DMS79 (cell line): Measurements from ENCODE around the gene KCNIP3.

Source experiments
- DNase-seq: peaks from one replicate; lab custom pipeline; 2025; lab: John Stamatoyannopoulos, UW

KCNIP3 gene

GRCh38 chr2:95275151-95275515, 22.0 kb upstream of the KCNIP3 start:
- DNase-seq, result no peak

- no peak for DNase-seq
Measured at GRCh38 chr2:95275601-95276243, 21.4 kb upstream of the KCNIP3 start.

GRCh38 chr2:95276244-95276887, 20.8 kb upstream of the KCNIP3 start:
- DNase-seq, result no peak

- DNase-seq, result no peak
Measured at GRCh38 chr2:95276888-95277245, 20.3 kb upstream of the KCNIP3 start.

- DNase-seq, result no peak
Measured at GRCh38 chr2:95277246-95277906, 19.8 kb upstream of the KCNIP3 start.

- DNase-seq, result no peak
Measured at GRCh38 chr2:95278051-95278471, 19.1 kb upstream of the KCNIP3 start.

GRCh38 chr2:95278637-95279225, 18.4 kb upstream of the KCNIP3 start:
- no peak for DNase-seq

- no peak for DNase-seq
Measured at GRCh38 chr2:95279435-95280035, 17.6 kb upstream of the KCNIP3 start.

GRCh38 chr2:95281071-95281470, 16.1 kb upstream of the KCNIP3 start:
- DNase-seq, result no peak

- DNase-seq, result no peak
Measured at GRCh38 chr2:95281786-95282185, 15.4 kb upstream of the KCNIP3 start.

- DNase-seq, result no peak
Measured at GRCh38 chr2:95282458-95282857, 14.7 kb upstream of the KCNIP3 start.

GRCh38 chr2:95283562-95283961, 13.6 kb upstream of the KCNIP3 start:
- DNase-seq, result no peak

- no peak for DNase-seq
Measured at GRCh38 chr2:95284886-95285541, 12.1 kb upstream of the KCNIP3 start.

GRCh38 chr2:95285542-95285932, 11.6 kb upstream of the KCNIP3 start:
- no peak for DNase-seq

- DNase-seq, result no peak
Measured at GRCh38 chr2:95287336-95287735, 9.8 kb upstream of the KCNIP3 start.

- no peak for DNase-seq
Measured at GRCh38 chr2:95287806-95288205, 9.3 kb upstream of the KCNIP3 start.

GRCh38 chr2:95289253-95289652, 7.9 kb upstream of the KCNIP3 start:
- DNase-seq, result no peak

GRCh38 chr2:95291222-95291621, 5.9 kb upstream of the KCNIP3 start:
- no peak for DNase-seq

GRCh38 chr2:95292623-95293260, 4.4 kb upstream of the KCNIP3 start:
- DNase-seq, result no peak

- DNase-seq, result no peak
Measured at GRCh38 chr2:95294579-95295250, 2.4 kb upstream of the KCNIP3 start.

GRCh38 chr2:95295376-95295775, 1.8 kb upstream of the KCNIP3 start:
- no peak for DNase-seq
